ENCODE data around the gene ARL15. TPM values are rescaled to one million over a fixed set of nuclear protein-coding genes. Genes with fewer than 3 reads are reported as not detected.

ARL15 gene
- total and polyA plus RNA-seq, 2 of the 4 experiments (the other 2 are of a cell fraction), result 7.3 to 19.2 TPM

GRCh38 chr5:54264574-54264973 is 45.8 kb downstream of the ARL15 start:
- Histone ChIP-seq H3K4me1 (ENCODE audit: control insufficient read depth, insufficient read depth, low read length) (peaks cover 5% of the 10 kb centered on the region; the same call in 1 of the 2 replicates), H3K4me2 (ENCODE audit: low read depth, low read length) (no peak overlapping the region), H2AK9ac (replicated peaks; ENCODE audit: low read depth, low read length, poor library complexity) (no peak overlapping the region), H2BK5ac (ENCODE audit: low read depth, low read length, poor library complexity, severe bottlenecking) (no peak overlapping the region), H4K20me1 (ENCODE audit: insufficient read depth, low read length) (no peaks in the 10 kb centered on the region), H4K5ac (ENCODE audit: low read depth, low read length) (no peak overlapping the region), H3K27me3 (ENCODE audit: control insufficient read depth, insufficient read depth, low read length) (no peaks in the 10 kb centered on the region), H2BK120ac (ENCODE audit: low read depth, low read length) (no peak overlapping the region), H3K79me1 (ENCODE audit: low read depth in 1 of 2, low read length in 2 of 2) (peaks cover 6 to 8% of the 10 kb centered on the region in 2 experiments; a peak in 3 of 4 replicates), H3K56ac (ENCODE audit: extremely low read depth, insufficient read depth, low read length) (no peak overlapping the region), H3K27ac (ENCODE audit: insufficient read depth, low read length) (no peak overlapping the region), H2BK20ac (ENCODE audit: low read depth, low read length) (no peak overlapping the region), H3K14ac (replicated peaks; ENCODE audit: low read depth, low read length) (no peak overlapping the region), H3K23ac (ENCODE audit: low read depth, low read length) (no peak overlapping the region), H3K9me3 (ENCODE audit: control insufficient read depth, insufficient read depth, low read length) (no peaks in the 10 kb centered on the region), H2BK15ac (ENCODE audit: low read depth, low read length) (no peak overlapping the region), H3K36me3 (ENCODE audit: control insufficient read depth, insufficient read depth, low read length) (no peaks in the 10 kb centered on the region), H4K91ac (ENCODE audit: insufficient read depth, low read depth, low read length) (no peak overlapping the region), H4K8ac (ENCODE audit: low read depth in 2 of 2, low read length in 2 of 2) (no peak overlapping the region), H3K18ac (ENCODE audit: low read depth, low read length) (no peak overlapping the region), H2AFZ (replicated peaks; ENCODE audit: low read length, poor library complexity) (no peak overlapping the region), H3K9me1 (ENCODE audit: insufficient read depth, low read length) (0 out of 2 replicates have a peak, but pooled peaks cover 2% of the 10 kb centered on the region), H3K4me3 (ENCODE audit: insufficient read depth, low read depth, low read length) (no peak overlapping the region), H2AK5ac (ENCODE audit: low read depth, low read length) (no peak overlapping the region), H3K4ac (ENCODE audit: low read depth, low read length) (no peak overlapping the region), H3K9ac (ENCODE audit: low read depth, low read length) (no peak overlapping the region)
- BruUV-seq (replicated peaks), result no TSS peak
- ChIA-PET POLR2A (ENCODE audit: unreplicated experiment) (no interaction called here), CTCF (no interaction called here)
- TF ChIP-seq RFX5 (IDR thresholded peaks at IDR 0.05; ENCODE audit: low read depth, low read length), result no peak
- no peak for TF ChIP-seq MAZ (IDR thresholded peaks at IDR 0.05; ENCODE audit: borderline replicate concordance, low read depth, low read length)
- TF ChIP-seq RCOR1 (IDR thresholded peaks at IDR 0.05; ENCODE audit: insufficient replicate concordance, low read length), result no peak
- no peak for TF ChIP-seq ELK1 (IDR thresholded peaks at IDR 0.05; ENCODE audit: borderline replicate concordance, low read depth, low read length)
- TF ChIP-seq RAD21 (IDR thresholded peaks at IDR 0.05; ENCODE audit: low read length), result no peak
- TF ChIP-seq MXI1 (IDR thresholded peaks at IDR 0.05; ENCODE audit: borderline replicate concordance, low read depth, low read length), result no peak
- TF ChIP-seq SMC3 (IDR thresholded peaks at IDR 0.05; ENCODE audit: low read depth, low read length), result no peak
- no peak for TF ChIP-seq CEBPB (IDR thresholded peaks at IDR 0.05; ENCODE audit: low read depth, low read length)
- TF ChIP-seq CTCF (conservative IDR thresholded peaks at IDR 0.05; ENCODE audit: low read depth, low read length), result no peak
- no peak for TF ChIP-seq NFE2L2 (IDR thresholded peaks at IDR 0.05; ENCODE audit: low read depth, low read length)
- no peak for TF ChIP-seq BHLHE40 (IDR thresholded peaks at IDR 0.05; ENCODE audit: low read depth, low read length)
- TF ChIP-seq CHD1 (IDR thresholded peaks at IDR 0.05; ENCODE audit: low read depth, low read length), result no peak
- intact Hi-C loops (cut with micrococcal nuclease) (no loop called here), dilution Hi-C loops (cut with HindIII; ENCODE audit: low sequenced_read_pairs, unreplicated experiment) (no loop called here), in situ Hi-C loops (cut with MboI; ENCODE audit: low sequenced_read_pairs) (no loop called here)
- DNase-seq (no peak), ATAC-seq (ENCODE audit: low read depth) (no peak)
